Adrenal gland (tissue), 12 donors: ENCODE results near the gene CEP112. TPM values are rescaled to one million over a fixed set of nuclear protein-coding genes. Genes with fewer than 3 reads are reported as not detected.

Experiments
- DNase-seq, 7 donors: peaks; one replicate each; pipeline ENCODE4 v3.0.0-alpha.2; 2019 to 2020
- H3K27ac ChIP-seq, 5 donors: fragments of 200-600 bp; sonication (generic) in 4 of 5; 1 replicate in 3 of 5; 2 replicates in 2 of 5; pipeline versions ENCODE4 v1.5.1 to v1.8.0; 2016 to 2020; ENCODE audit warnings: mild to moderate bottlenecking in 1 of 5
- H3K27me3 ChIP-seq: fragments of 200-600 bp; 2 replicates; pipeline ENCODE4 v1.8.0; 2021
- H3K36me3 ChIP-seq, 2 donors: fragments of 200-600 bp; replicated peaks in 1 of 2; 1 replicate in 1 of 2; 2 replicates in 1 of 2; pipeline versions ENCODE4 v1.5.1 to v1.8.0; 2018 to 2022
- H3K4me1 ChIP-seq, 2 donors: fragments of 200-600 bp; replicated peaks in 1 of 2; 1 replicate in 1 of 2; 2 replicates in 1 of 2; pipeline versions ENCODE4 v1.5.1 to v1.8.0; 2018 to 2021
- H3K4me3 ChIP-seq, 4 donors: fragments of 200-600 bp; sonication (generic) in 3 of 4; one replicate each; pipeline ENCODE4 v1.5.1; 2016 to 2018
- H3K9me3 ChIP-seq, 3 donors: fragments of 200-600 bp; sonication (generic) in 1 of 3; replicated peaks in 1 of 3; 1 replicate in 2 of 3; 2 replicates in 1 of 3; pipeline versions ENCODE4 v1.5.1 to v1.8.0; 2016 to 2021
- POLR2A ChIP-seq, 2 donors: fragments of 450-650 bp; IDR thresholded peaks; one replicate each; pipeline ENCODE4 v1.6.1; 2017; ENCODE audit warnings: antibody characterized with exemption in 2 of 2, mild to moderate bottlenecking in 2 of 2, moderate library complexity in 1 of 2
- WGBS, 4 donors: extraction: QIAGEN DNeasy Blood & Tissue Kit in 2 of 4; methylation state at CpG; one replicate each; pipeline versions ENCODE4 v1.1.5 to v1.1.7; 2013 to 2017; 5-methylcytosine and 5-hydroxymethylcytosine counted together
- intact Hi-C, 2 donors: fragments of 100-400 bp; cut with DNase I; formaldehyde crosslinking; loops; one replicate each; pipeline versions ENCODE4 v1.14.1 to v1.15.0; 2022 to 2023
- polyA plus RNA-seq, 3 donors: library from polyadenylated mRNA; stranded (reverse); fragments of 200-250 nt in 2 of 3; fragments of 350-450 nt in 1 of 3; fragmentation: Illumina TruSeq in 1 of 3; extraction: RNeasy Lipid Tissue Mini Kit (QIAGEN cat#74804) in 1 of 3; gene quantifications; one replicate each; pipeline ENCODE4 v1.2.3, GENCODE V29; 2013 to 2014
- total RNA-seq, 9 donors: library from RNA; depleted of rRNA in 4 of 9; stranded (reverse); fragments of >200 nt in 4 of 9; fragments of 120-200 nt in 1 of 9; fragmentation: NEBNext Ultra II Directional in 1 of 9; extraction: Animal tissue kit (Norgen Biotek cat#: 25700) in 1 of 9; gene quantifications; one replicate each; pipeline versions ENCODE4 v1.1.0 to v1.2.4, GENCODE V29; 2013 to 2023
- TF ChIP-seq, protein P1 (sequence below), 6 experiments: fragments of 450-650 bp in 4 of 6; fragments of 200-600 bp in 2 of 6; sonication (generic) in 1 of 6; IDR thresholded peaks; 1 replicate in 5 of 6; 2 replicates in 1 of 6; pipeline versions ENCODE4 v1.5.1 to v1.8.0; 2016 to 2021; ENCODE audit warnings: antibody characterized with exemption in 6 of 6, mild to moderate bottlenecking in 2 of 6, moderate library complexity in 1 of 6
- donor health status: healthy with polysubstance abuse.
- donor health status: Bipolar disorder and iron deficiency.
- donor health status: DM: yes; HTN: yes; CAD: no.
- donor health status: DM: no; HTN: no; CAD: no.
- donor health status: DM: no; HTN: no; CAD: no.
- donor health status: DM: yes; HTN: yes; CAD: no.

CEP112 gene
- total and polyA plus RNA-seq, 12 donors, result 4.2 to 24.1 (median 9.6) TPM

DNA sequence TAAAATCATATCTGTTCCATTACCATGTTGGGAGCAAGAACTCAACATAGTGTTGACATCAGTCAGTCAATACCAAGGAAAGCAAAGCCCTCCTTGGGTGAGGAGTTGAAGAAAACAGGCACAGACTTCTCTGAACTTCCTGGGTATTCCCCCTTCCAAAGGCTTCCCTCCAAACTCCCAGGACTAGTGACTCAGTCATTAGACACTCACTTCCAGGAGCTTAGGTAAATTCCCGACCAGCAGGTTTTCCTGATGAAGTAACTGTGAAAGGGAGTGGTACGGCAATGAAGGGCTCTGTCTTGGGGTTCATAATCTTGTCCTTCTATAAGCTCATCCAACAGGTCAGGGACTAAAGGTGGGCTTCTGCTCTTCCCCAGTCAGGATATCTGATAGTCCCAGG is 336.7 kb downstream of the CEP112 start:
- no peak for TF ChIP-seq POLR2A (IDR thresholded peaks at IDR 0.05)
- TF ChIP-seq, protein P1, sequence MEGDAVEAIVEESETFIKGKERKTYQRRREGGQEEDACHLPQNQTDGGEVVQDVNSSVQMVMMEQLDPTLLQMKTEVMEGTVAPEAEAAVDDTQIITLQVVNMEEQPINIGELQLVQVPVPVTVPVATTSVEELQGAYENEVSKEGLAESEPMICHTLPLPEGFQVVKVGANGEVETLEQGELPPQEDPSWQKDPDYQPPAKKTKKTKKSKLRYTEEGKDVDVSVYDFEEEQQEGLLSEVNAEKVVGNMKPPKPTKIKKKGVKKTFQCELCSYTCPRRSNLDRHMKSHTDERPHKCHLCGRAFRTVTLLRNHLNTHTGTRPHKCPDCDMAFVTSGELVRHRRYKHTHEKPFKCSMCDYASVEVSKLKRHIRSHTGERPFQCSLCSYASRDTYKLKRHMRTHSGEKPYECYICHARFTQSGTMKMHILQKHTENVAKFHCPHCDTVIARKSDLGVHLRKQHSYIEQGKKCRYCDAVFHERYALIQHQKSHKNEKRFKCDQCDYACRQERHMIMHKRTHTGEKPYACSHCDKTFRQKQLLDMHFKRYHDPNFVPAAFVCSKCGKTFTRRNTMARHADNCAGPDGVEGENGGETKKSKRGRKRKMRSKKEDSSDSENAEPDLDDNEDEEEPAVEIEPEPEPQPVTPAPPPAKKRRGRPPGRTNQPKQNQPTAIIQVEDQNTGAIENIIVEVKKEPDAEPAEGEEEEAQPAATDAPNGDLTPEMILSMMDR (IDR thresholded peaks at IDR 0.05), result no peak
- 83 to 94% (median 92%) methylated on average over 2 of the region's 2 CpGs for WGBS, 4 donors
- intact Hi-C loops, result no loop called here

DNA sequence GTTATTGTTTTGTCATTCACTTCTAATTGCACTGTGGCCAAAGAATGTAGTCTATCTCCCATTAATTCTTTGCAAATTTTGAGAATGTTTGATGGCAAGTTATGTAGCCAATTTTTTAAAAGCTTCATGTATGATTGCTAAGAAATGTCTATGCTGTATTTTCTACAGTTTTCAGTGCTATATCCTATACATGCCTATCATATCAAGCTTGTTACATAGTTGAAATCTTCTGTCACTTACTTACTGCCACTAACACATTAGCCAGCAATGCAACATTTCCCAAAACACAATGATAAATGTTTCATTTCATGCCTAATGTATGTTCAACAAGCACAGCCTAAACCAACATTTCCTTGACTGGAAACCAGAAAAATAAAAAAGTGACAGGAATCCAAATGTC is 338.1 kb downstream of the CEP112 start:
- Histone ChIP-seq H3K9me3 (no peaks in the 10 kb centered on the region), H3K36me3 (no peaks in the 10 kb centered on the region), H3K4me3 (no peak overlapping the region), H3K27ac (no peak overlapping the region), H3K4me1 (no peaks in the 10 kb centered on the region), H3K27me3 (no peaks in the 10 kb centered on the region)
- DNase-seq, result no peak
- TF ChIP-seq POLR2A (IDR thresholded peaks at IDR 0.05), result no peak
- TF ChIP-seq, protein P1 (IDR thresholded peaks at IDR 0.05), result no peak
- intact Hi-C loops, result no loop called here

More for the DNA sequence above, 336.7 kb downstream of the CEP112 start:
- Histone ChIP-seq H3K27ac (no peak overlapping the region), H3K9me3 (no peaks in the 10 kb centered on the region), H3K4me3 (no peak overlapping the region), H3K27me3 (no peaks in the 10 kb centered on the region), H3K4me1 (no peaks in the 10 kb centered on the region), H3K36me3 (no peaks in the 10 kb centered on the region)
- no peak for DNase-seq

DNA sequence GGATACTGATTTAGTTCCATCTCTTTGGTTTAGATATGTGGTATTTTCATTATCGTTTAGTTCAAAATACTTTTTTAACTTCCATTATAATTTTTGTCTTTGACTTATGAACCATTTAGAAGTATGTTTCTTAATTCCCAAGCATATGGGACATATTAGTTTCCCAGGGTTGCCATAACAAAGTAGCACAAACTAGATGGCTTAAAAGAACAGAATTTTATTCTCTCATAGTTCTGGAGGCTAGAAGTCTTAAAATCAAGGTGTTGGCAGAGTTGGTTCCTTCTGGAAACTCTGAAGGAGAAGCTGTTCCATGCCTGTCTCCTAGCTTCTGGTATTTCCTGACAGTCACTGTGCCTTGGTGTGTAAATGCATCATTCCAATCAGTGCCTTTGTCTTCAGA is 339.0 kb downstream of the CEP112 start:
- Histone ChIP-seq H3K36me3 (no peaks in the 10 kb centered on the region), H3K9me3 (no peaks in the 10 kb centered on the region), H3K27ac (no peak overlapping the region), H3K27me3 (no peaks in the 10 kb centered on the region), H3K4me3 (no peak overlapping the region), H3K4me1 (no peaks in the 10 kb centered on the region)
- DNase-seq, result no peak
- WGBS, 4 donors, result 90 to 100% (median 91%) methylated on average over 1 of the region's 1 CpG
- no peak for TF ChIP-seq POLR2A (IDR thresholded peaks at IDR 0.05)
- TF ChIP-seq, protein P1 (IDR thresholded peaks at IDR 0.05), result no peak
- intact Hi-C loops, result no loop called here

DNA sequence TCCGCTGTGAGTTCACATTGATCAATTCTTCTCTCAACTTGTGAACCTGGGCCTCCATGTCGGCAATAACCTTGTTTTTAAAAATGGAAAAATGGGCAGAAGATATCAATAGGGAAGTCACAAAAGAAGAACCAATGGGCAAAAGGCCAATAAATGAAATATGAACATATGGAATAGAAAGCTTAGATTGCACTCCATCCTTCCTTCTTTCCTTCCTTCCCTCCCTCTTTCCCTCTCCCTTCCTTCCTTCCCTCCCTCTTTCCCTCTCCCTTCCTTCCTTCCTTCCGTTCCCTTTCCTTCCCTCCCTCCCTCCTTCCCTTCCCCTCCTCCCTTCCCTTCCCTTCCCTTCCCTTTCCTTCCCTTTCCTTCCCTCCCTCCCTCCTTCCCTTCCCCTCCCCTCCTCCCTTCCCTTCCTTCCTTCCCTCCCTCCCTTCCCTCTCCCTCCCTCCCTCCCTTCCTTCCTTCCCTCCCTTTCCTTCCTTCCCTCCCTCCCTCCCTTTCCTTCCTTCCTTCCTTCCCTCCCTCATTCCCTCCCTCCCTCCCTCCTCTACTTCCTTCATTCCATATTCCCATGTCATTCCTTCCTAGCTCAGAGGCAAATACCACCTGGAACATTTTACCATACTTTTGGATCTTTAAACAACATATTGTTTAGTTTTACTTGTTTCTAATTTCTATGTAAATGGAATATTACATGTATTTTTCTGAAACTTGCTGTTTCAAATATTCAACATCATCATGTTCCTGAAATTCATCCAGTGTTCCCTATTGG is 339.8 kb downstream of the CEP112 start:
- no peak for DNase-seq
- no peaks in the 10 kb centered on the region for H3K4me1 ChIP-seq
- TF ChIP-seq POLR2A (IDR thresholded peaks at IDR 0.05), result no peak
- TF ChIP-seq, protein P1 (IDR thresholded peaks at IDR 0.05), result no peak
- WGBS, 4 donors, result 93 to 97% (median 95%) methylated on average over 2 of the region's 3 CpGs
- H3K9me3 ChIP-seq, result no peaks in the 10 kb centered on the region
- intact Hi-C loops, result no loop called here
- H3K36me3 ChIP-seq, result no peaks in the 10 kb centered on the region
- no peak overlapping the region for H3K27ac ChIP-seq
- H3K27me3 ChIP-seq, result no peaks in the 10 kb centered on the region
- no peak overlapping the region for H3K4me3 ChIP-seq
